HG03066 (cell line): ENCODE results near the gene ATP6V0D1.

Source experiments
- ATAC-seq: cut with Tn5 transposase; IDR thresholded peaks from one replicate; pipeline ENCODE4 v1.9.1; 2021; ENCODE audit warnings: low read depth; ENCODE audit not compliant: unreplicated experiment

The ATP6V0D1 gene

GRCh38 chr16:67412294-67412693 is 68.7 kb downstream of the ATP6V0D1 start:
- no peak for ATAC-seq

- no peak for ATAC-seq
Observed at GRCh38 chr16:67411339-67411738, 69.6 kb downstream of the ATP6V0D1 start.

- ATAC-seq = no peak
Observed at GRCh38 chr16:67409631-67410030, 71.3 kb downstream of the ATP6V0D1 start.

- ATAC-seq = no peak
Observed at GRCh38 chr16:67407788-67408452, 73.0 kb downstream of the ATP6V0D1 start.

- ATAC-seq = no peak
Observed at GRCh38 chr16:67407176-67407787, 73.7 kb downstream of the ATP6V0D1 start.

- ATAC-seq = no peak
Observed at GRCh38 chr16:67406111-67406971, 74.6 kb downstream of the ATP6V0D1 start.

- ATAC-seq = no peak
Observed at GRCh38 chr16:67405336-67405735, 75.6 kb downstream of the ATP6V0D1 start.

GRCh38 chr16:67404740-67405226 is 76.2 kb downstream of the ATP6V0D1 start:
- no peak for ATAC-seq

- no peak for ATAC-seq
Observed at GRCh38 chr16:67403976-67404555, 76.9 kb downstream of the ATP6V0D1 start.

GRCh38 chr16:67400901-67401300 is 80.1 kb downstream of the ATP6V0D1 start:
- ATAC-seq = no peak

- ATAC-seq = no peak
Observed at GRCh38 chr16:67399749-67400704, 80.9 kb downstream of the ATP6V0D1 start.

- ATAC-seq = no peak
Observed at GRCh38 chr16:67399218-67399733, 81.7 kb downstream of the ATP6V0D1 start.

- ATAC-seq = no peak
Observed at GRCh38 chr16:67398546-67399217, 82.3 kb downstream of the ATP6V0D1 start.

- no peak for ATAC-seq
Observed at GRCh38 chr16:67397812-67398545, 83.0 kb downstream of the ATP6V0D1 start.

GRCh38 chr16:67397036-67397801 is 83.7 kb downstream of the ATP6V0D1 start:
- ATAC-seq = no peak

- no peak for ATAC-seq
Observed at GRCh38 chr16:67396159-67397035, 84.6 kb downstream of the ATP6V0D1 start.
